SK-N-SH treated with all-trans-retinoic acid at 6 μM for 48 hours (cell line): ENCODE data around the gene TTC28.

Experiments
- ISL1 ChIP-seq: fragments of 250-450 bp; sonication (Bioruptor Pico); IDR thresholded peaks from 2 replicates; pipeline ENCODE4 v2.1.2; 2022; ENCODE audit warnings: mild to moderate bottlenecking, moderate library complexity
- OSR1 ChIP-seq: fragments of 250-450 bp; sonication (Bioruptor Pico); IDR thresholded peaks from 2 replicates; pipeline ENCODE4 v1.8.0; 2022; ENCODE audit warnings: moderate library complexity, mild to moderate bottlenecking, inconsistent platforms
- RARB ChIP-seq: fragments of 250-450 bp; sonication (Bioruptor Pico); IDR thresholded peaks from 2 replicates; pipeline ENCODE4 v1.8.0; 2021; ENCODE audit warnings: mild to moderate bottlenecking, moderate library complexity
- TOX ChIP-seq: fragments of 250-450 bp; sonication (Bioruptor Pico); IDR thresholded peaks from 2 replicates; pipeline ENCODE4 v1.8.0; 2021; ENCODE audit warnings: mild to moderate bottlenecking, moderate library complexity, borderline replicate concordance
- ZFP3 ChIP-seq: fragments of 250-450 bp; sonication (Bioruptor Pico); IDR thresholded peaks from 2 replicates; pipeline ENCODE4 v1.5.0; 2020; ENCODE audit warnings: mild to moderate bottlenecking, moderate library complexity
- TF ChIP-seq, protein P1 (sequence below): fragments of 250-450 bp; sonication (Bioruptor Pico); IDR thresholded peaks from 2 replicates; pipeline ENCODE4 v1.8.0; 2020; ENCODE audit warnings: mild to moderate bottlenecking, moderate library complexity, borderline replicate concordance
- TF ChIP-seq, protein P2 (sequence below): fragments of 250-450 bp; sonication (Bioruptor Pico); IDR thresholded peaks from 2 replicates; pipeline ENCODE4 v1.5.1; 2021; ENCODE audit warnings: mild to moderate bottlenecking, moderate library complexity

DNA sequence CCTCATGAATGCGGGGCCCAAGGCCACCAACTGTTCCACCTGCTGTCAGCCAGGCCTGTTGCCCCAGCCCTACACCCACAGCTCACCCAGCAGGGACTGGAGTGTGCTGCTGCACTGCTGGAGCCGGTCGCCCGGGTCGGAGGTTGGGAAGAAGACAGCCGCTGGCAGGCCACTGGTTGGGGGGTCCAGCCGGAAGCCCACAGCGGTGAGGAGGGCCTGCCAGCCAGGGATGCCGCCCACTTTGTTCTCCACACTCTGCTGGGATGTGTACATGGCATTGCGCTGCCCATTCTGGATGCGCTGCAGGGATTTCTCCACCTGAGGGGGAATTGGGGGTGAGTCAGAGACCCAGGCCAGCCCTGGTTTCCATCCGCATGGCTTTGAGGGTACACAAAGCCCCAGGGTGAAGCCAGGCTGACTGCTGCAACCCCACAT, 686.4 kb downstream of the TTC28 start:
- TF ChIP-seq, protein P1, sequence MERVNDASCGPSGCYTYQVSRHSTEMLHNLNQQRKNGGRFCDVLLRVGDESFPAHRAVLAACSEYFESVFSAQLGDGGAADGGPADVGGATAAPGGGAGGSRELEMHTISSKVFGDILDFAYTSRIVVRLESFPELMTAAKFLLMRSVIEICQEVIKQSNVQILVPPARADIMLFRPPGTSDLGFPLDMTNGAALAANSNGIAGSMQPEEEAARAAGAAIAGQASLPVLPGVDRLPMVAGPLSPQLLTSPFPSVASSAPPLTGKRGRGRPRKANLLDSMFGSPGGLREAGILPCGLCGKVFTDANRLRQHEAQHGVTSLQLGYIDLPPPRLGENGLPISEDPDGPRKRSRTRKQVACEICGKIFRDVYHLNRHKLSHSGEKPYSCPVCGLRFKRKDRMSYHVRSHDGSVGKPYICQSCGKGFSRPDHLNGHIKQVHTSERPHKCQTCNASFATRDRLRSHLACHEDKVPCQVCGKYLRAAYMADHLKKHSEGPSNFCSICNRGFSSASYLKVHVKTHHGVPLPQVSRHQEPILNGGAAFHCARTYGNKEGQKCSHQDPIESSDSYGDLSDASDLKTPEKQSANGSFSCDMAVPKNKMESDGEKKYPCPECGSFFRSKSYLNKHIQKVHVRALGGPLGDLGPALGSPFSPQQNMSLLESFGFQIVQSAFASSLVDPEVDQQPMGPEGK (CRISPR knock-in tag), result no peak
- no peak for TF ChIP-seq ZFP3 (CRISPR knock-in tag)
- TF ChIP-seq RARB (CRISPR knock-in tag), result no peak
- TF ChIP-seq, protein P2, sequence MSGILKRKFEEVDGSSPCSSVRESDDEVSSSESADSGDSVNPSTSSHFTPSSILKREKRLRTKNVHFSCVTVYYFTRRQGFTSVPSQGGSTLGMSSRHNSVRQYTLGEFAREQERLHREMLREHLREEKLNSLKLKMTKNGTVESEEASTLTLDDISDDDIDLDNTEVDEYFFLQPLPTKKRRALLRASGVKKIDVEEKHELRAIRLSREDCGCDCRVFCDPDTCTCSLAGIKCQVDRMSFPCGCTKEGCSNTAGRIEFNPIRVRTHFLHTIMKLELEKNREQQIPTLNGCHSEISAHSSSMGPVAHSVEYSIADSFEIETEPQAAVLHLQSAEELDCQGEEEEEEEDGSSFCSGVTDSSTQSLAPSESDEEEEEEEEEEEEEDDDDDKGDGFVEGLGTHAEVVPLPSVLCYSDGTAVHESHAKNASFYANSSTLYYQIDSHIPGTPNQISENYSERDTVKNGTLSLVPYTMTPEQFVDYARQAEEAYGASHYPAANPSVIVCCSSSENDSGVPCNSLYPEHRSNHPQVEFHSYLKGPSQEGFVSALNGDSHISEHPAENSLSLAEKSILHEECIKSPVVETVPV, result no peak
- TF ChIP-seq ISL1, result no peak
- TF ChIP-seq TOX (CRISPR knock-in tag), result no peak
- TF ChIP-seq OSR1 (CRISPR knock-in tag), result no peak
